ENCODE measurements around the gene AGBL4.
A peak's percentile ranks its signal among the peaks of the same experiment; 100 is the strongest.

The AGBL4 gene

DNA sequence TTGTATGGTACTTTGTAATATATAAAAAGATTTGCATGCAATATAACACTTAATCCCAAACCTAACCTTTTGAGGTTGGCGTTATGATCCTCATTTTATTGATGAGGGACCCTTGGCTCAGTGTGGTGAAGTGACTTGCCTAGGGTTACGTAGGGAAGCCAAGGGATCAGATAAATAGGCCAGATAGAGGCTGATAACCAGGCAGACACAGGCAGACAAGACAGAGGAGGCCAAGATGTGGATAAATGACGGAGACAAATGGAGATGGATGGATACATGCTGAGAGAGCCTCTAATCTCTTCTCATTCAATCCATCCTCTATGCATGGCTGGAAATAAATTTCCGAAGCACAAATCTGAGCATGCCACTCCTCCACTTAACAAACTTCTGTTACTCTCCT lies 1414.9 kb downstream of the AGBL4 start:
- Histone ChIP-seq H3K4me3 (no peak overlapping the region), H3K27ac (no peak overlapping the region), H3K9ac (ENCODE audit: insufficient read length) (no peak overlapping the region), H3K36me3 (ENCODE audit: insufficient read depth, low read length) (no peaks in the 10 kb centered on the region), H3K9me3 (ENCODE audit: low read depth, low read length) (no peaks in the 10 kb centered on the region)
- DNase-seq (ENCODE audit: low read depth, low spot score), result no peak
- TF ChIP-seq POLR2AphosphoS5 (IDR thresholded peaks at IDR 0.05; ENCODE audit: borderline replicate concordance, low read depth, low read length) (no peak), FOXP2 (optimal IDR thresholded peaks at IDR 0.05; ENCODE audit: control extremely low read depth, extremely low read length, insufficient read depth) (no peak), EZH2 (IDR thresholded peaks at IDR 0.05) (no peak)

DNA sequence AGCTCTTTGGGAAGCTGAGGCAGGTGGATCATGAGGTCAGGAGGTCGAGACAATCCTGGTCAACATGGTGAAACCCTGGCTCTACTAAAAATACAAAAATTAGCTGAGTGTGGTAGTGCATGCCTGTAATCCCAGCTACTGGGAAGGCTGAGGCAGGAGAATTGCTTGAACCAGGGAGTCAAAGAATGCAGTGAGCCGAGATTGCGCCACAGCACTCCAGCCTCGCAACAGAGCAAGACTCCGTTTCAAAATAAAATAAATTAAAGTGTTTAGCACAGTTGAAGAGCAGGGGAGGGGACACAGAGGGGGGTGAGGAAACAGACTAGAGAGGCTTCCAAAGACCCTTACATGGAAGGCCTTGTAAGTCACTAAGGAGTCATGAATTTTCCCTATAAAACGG lies 1420.5 kb downstream of the AGBL4 start:
- H3K27ac ChIP-seq, result no peak overlapping the region
- H3K4me3 ChIP-seq, result no peak overlapping the region
- TF ChIP-seq EZH2 (IDR thresholded peaks at IDR 0.05) (no peak), FOXP2 (optimal IDR thresholded peaks at IDR 0.05; ENCODE audit: control extremely low read depth, extremely low read length, insufficient read depth) (no peak), POLR2AphosphoS5 (IDR thresholded peaks at IDR 0.05; ENCODE audit: borderline replicate concordance, low read depth, low read length) (no peak)
- peak; percentile 16 for DNase-seq (ENCODE audit: low read depth, low spot score)
- no peak overlapping the region for H3K9ac ChIP-seq (ENCODE audit: insufficient read length)
- H3K9me3 ChIP-seq (ENCODE audit: low read depth, low read length), result no peaks in the 10 kb centered on the region
- H3K36me3 ChIP-seq (ENCODE audit: insufficient read depth, low read length), result no peaks in the 10 kb centered on the region

DNA sequence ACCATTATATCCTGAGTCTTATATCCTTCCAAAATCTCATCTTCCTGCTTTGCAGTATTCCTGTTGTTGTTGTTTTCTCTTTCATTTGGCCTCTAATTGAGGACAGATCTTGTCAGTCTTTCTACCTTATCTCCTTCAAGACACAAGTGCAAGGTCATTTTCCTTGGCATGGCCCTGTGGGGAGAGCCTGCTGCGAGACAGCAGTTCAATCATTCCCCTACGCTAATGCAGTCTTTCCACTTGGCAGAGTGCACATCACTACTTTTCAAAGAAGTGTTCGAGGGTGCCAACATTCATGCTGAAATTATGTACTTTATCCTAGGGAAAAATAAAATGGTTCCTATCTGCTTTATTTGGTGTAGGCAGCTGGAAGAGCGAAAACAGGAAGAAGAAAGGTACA lies 1421.4 kb downstream of the AGBL4 start:
- Histone ChIP-seq H3K36me3 (ENCODE audit: insufficient read depth, low read length) (no peaks in the 10 kb centered on the region), H3K27ac (no peak overlapping the region), H3K9me3 (ENCODE audit: low read depth, low read length) (no peaks in the 10 kb centered on the region), H3K9ac (ENCODE audit: insufficient read length) (no peak overlapping the region), H3K4me3 (no peak overlapping the region)
- no peak for DNase-seq (ENCODE audit: low read depth, low spot score)
- TF ChIP-seq EZH2 (IDR thresholded peaks at IDR 0.05), result no peak

DNA sequence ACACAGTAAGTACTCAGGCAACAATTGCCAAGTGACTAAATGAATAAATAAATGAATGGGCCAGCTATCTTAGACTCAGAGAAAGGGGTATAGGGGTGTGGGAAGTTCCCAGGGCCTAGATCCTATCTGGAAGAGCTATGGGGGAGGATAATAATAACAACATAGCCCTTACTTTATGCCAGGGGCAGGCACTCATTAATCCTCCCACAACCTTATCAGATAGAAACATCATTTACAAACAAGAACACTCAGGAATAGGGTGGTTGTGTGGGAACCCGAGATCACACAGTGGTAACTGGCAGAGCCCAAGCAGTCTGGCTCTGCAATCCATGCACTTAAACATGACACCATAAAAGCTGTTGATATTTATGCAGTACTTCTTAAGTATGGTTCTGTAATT lies 1423.6 kb downstream of the AGBL4 start:
- Histone ChIP-seq H3K9me3 (ENCODE audit: low read depth, low read length) (no peaks in the 10 kb centered on the region), H3K27ac (no peak overlapping the region), H3K4me3 (no peak overlapping the region), H3K9ac (ENCODE audit: insufficient read length) (no peak overlapping the region), H3K36me3 (ENCODE audit: insufficient read depth, low read length) (no peaks in the 10 kb centered on the region)
- no peak for DNase-seq (ENCODE audit: low read depth, low spot score)
- TF ChIP-seq EZH2 (IDR thresholded peaks at IDR 0.05) (no peak), POLR2AphosphoS5 (IDR thresholded peaks at IDR 0.05; ENCODE audit: borderline replicate concordance, low read depth, low read length) (no peak), FOXP2 (optimal IDR thresholded peaks at IDR 0.05; ENCODE audit: control extremely low read depth, extremely low read length, insufficient read depth) (no peak)

DNA sequence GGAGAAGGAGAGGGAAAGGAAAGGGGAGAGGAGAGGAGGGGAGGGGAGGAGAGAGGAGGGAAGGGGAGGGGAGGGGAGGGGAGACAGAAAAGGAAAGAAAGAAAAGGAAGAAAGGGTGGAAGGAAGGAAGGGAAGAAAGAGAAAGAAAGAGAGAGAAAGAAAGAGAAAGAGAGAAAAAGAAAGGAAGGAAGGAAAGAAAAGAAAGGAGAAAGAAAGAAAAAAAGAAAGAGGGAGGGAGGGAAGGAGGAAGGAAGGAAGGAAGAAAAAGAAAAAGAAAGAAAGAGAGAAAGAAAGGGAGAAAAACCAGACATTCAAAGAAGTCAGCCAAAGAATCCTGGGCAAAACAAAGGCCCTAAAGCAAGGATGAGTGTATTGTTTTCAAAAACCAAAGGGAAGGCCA lies 1426.1 kb downstream of the AGBL4 start:
- H3K4me3 ChIP-seq, result no peak overlapping the region
- no peak for DNase-seq (ENCODE audit: low read depth, low spot score)
- H3K9ac ChIP-seq (ENCODE audit: insufficient read length), result no peak overlapping the region
- no peak overlapping the region for H3K27ac ChIP-seq
- no peaks in the 10 kb centered on the region for H3K36me3 ChIP-seq (ENCODE audit: insufficient read depth, low read length)
- TF ChIP-seq EZH2 (IDR thresholded peaks at IDR 0.05) (no peak), FOXP2 (optimal IDR thresholded peaks at IDR 0.05; ENCODE audit: control extremely low read depth, extremely low read length, insufficient read depth) (no peak), POLR2AphosphoS5 (IDR thresholded peaks at IDR 0.05; ENCODE audit: borderline replicate concordance, low read depth, low read length) (no peak)
- no peaks in the 10 kb centered on the region for H3K9me3 ChIP-seq (ENCODE audit: low read depth, low read length)

DNA sequence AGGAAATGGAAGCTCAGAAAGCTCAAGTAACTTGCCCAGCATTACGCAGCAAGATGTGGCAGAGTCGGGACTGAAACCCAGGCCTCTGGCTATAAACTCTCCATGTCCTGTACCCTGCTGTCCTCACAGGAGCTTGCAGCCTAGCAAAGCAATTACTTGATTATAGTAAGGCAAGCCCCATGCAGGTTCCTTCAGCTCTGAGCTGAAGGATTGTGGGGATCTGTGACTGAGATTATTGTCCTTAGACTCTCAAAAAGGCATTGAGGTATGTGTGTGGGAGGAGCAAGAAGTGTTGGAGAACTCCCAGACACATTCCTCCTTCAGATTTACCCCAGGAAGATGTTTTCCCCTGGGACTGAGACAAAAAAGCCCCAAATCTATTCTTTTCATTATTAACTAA lies 1427.7 kb downstream of the AGBL4 start:
- Histone ChIP-seq H3K36me3 (ENCODE audit: insufficient read depth, low read length) (no peaks in the 10 kb centered on the region), H3K4me3 (0 out of 2 replicates have a peak overlapping the region, but pooled peaks have one; percentile 13), H3K27ac (peak overlapping the region; percentile 59), H3K9ac (ENCODE audit: insufficient read length) (peak overlapping the region; percentile 49), H3K9me3 (ENCODE audit: low read depth, low read length) (no peaks in the 10 kb centered on the region)
- TF ChIP-seq EZH2 (IDR thresholded peaks at IDR 0.05), result no peak
- no peak for TF ChIP-seq POLR2AphosphoS5 (IDR thresholded peaks at IDR 0.05; ENCODE audit: borderline replicate concordance, low read depth, low read length)
- no peak for TF ChIP-seq FOXP2 (optimal IDR thresholded peaks at IDR 0.05; ENCODE audit: control extremely low read depth, extremely low read length, insufficient read depth)
- DNase-seq (ENCODE audit: low read depth, low spot score), result no peak

DNA sequence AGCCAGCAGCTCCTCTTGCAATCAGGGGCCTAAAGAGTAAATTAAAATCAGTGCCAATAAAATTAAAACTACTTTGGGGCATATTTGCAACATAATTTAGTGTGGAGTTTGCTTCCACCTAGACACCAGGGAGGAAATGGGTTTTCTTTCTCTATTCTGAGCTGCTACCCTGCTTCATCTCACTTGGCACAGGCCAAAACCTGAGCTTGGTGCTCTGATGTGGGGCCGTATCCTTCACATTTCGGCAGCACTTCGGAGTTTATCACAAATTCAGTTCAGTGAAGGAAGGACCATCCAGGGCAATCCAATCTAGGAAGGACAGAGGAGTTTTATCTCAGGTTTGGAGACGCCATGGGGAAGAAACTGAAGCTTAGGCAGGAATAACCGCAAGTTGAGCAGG lies 1428.1 kb downstream of the AGBL4 start:
- peak overlapping the region; percentile 59 for H3K27ac ChIP-seq
- H3K9ac ChIP-seq (ENCODE audit: insufficient read length), result peak overlapping the region; percentile 49

DNA sequence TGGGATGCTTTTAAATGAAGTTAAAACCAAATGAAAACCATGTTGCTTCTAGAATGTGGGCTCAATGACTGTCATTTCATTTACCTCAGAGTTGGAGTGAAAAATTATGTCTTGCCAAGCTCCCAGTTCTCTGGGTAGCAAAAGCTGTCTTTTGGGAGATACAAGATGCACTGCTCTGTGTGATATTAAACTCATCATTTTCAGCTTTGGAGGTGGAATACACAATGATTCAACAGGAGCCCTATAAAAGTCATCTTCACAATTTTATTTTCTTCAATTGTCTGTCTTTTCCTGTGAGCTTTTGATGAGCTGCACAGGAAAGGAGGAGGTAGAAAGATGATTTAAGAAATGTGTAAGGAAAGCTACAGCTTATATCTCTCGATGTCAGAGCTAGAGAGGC lies 1431.4 kb downstream of the AGBL4 start:
- Histone ChIP-seq H3K9ac (ENCODE audit: insufficient read length) (no peak overlapping the region), H3K36me3 (ENCODE audit: insufficient read depth, low read length) (no peaks in the 10 kb centered on the region), H3K9me3 (ENCODE audit: low read depth, low read length) (no peaks in the 10 kb centered on the region), H3K4me3 (no peak overlapping the region), H3K27ac (no peak overlapping the region)
- TF ChIP-seq POLR2AphosphoS5 (IDR thresholded peaks at IDR 0.05; ENCODE audit: borderline replicate concordance, low read depth, low read length) (no peak), EZH2 (IDR thresholded peaks at IDR 0.05) (no peak), FOXP2 (optimal IDR thresholded peaks at IDR 0.05; ENCODE audit: control extremely low read depth, extremely low read length, insufficient read depth) (no peak)
- DNase-seq (ENCODE audit: low read depth, low spot score), result no peak

More for the DNA sequence above, 1428.1 kb downstream of the AGBL4 start:
- Histone ChIP-seq H3K36me3 (ENCODE audit: insufficient read depth, low read length) (no peaks in the 10 kb centered on the region), H3K9me3 (ENCODE audit: low read depth, low read length) (no peaks in the 10 kb centered on the region), H3K4me3 (no peak overlapping the region)
- TF ChIP-seq EZH2 (IDR thresholded peaks at IDR 0.05), result no peak
- no peak for TF ChIP-seq FOXP2 (optimal IDR thresholded peaks at IDR 0.05; ENCODE audit: control extremely low read depth, extremely low read length, insufficient read depth)
- no peak for TF ChIP-seq POLR2AphosphoS5 (IDR thresholded peaks at IDR 0.05; ENCODE audit: borderline replicate concordance, low read depth, low read length)
- DNase-seq (ENCODE audit: low read depth, low spot score), result no peak

DNA sequence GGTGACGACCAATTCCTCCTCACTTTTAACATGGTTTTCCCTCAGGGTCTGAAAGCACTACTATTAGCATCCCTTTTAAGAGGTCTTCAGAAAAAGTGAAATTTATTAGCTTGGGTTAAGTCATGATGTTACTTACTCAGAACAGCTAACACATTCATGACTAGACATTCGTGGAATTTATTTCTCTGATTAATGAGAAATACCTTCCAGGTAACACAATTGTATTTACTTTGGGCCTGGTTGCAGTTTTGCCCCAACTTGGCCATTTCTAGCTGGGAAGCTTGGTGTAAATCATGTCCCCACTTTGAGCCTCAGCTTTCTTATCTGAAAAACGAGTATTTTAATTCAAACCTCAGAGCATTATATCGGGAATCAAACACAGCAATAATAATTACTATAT lies 1432.6 kb downstream of the AGBL4 start:
- DNase-seq (ENCODE audit: low read depth, low spot score), result no peak
- H3K4me3 ChIP-seq, result no peak overlapping the region
- no peaks in the 10 kb centered on the region for H3K36me3 ChIP-seq (ENCODE audit: insufficient read depth, low read length)
- no peak overlapping the region for H3K27ac ChIP-seq
- H3K9ac ChIP-seq (ENCODE audit: insufficient read length), result no peak overlapping the region
- no peaks in the 10 kb centered on the region for H3K9me3 ChIP-seq (ENCODE audit: low read depth, low read length)
- TF ChIP-seq FOXP2 (optimal IDR thresholded peaks at IDR 0.05; ENCODE audit: control extremely low read depth, extremely low read length, insufficient read depth), result no peak
- TF ChIP-seq EZH2 (IDR thresholded peaks at IDR 0.05), result no peak
- no peak for TF ChIP-seq POLR2AphosphoS5 (IDR thresholded peaks at IDR 0.05; ENCODE audit: borderline replicate concordance, low read depth, low read length)

All from SK-N-MC (cell line).